HG03520 (cell line): ENCODE results near the gene METTL2A.
A peak's percentile ranks its signal among the peaks of the same experiment; 100 is the strongest.
"Not testable (repeated sequence)": the region's sequence is repeated elsewhere in the genome, so short reads cannot be mapped to it uniquely, and the experiment has no call there.

ENCODE experiments used
- ATAC-seq: cut with Tn5 transposase; IDR thresholded peaks from one replicate; pipeline ENCODE4 v1.9.1; 2021; ENCODE audit warnings: mild to moderate bottlenecking, moderate library complexity; ENCODE audit not compliant: unreplicated experiment

Gene METTL2A

GRCh38 chr17:62423647-62424461 is at the start of gene METTL2A:
TSS of gene METTL2A (plus strand) at chr17:62423897. CDS start at chr17:62423903, 6 bp downstream.
- ATAC-seq, result peak; percentile 88

- no peak for ATAC-seq
Observed at GRCh38 chr17:62380253-62380652, 43.4 kb upstream of the METTL2A start, which contains the start of gene EFCAB3. TSS of gene EFCAB3 (plus strand) at chr17:62380553. CDS start at chr17:62382980, 2,427 bp downstream.

- ATAC-seq, result no peak
Observed at GRCh38 chr17:62381561-62381960, 42.1 kb upstream of the METTL2A start.

GRCh38 chr17:62388856-62389255 is 34.8 kb upstream of the METTL2A start:
- no peak for ATAC-seq

GRCh38 chr17:62392908-62393307 is 30.8 kb upstream of the METTL2A start:
- ATAC-seq, result no peak

GRCh38 chr17:62398891-62399290 is 24.8 kb upstream of the METTL2A start:
- ATAC-seq, result no peak

- no peak for ATAC-seq
Observed at GRCh38 chr17:62405451-62405850, 18.2 kb upstream of the METTL2A start.

- ATAC-seq, result not testable (repeated sequence)
Observed at GRCh38 chr17:62413090-62413489, 10.6 kb upstream of the METTL2A start.

- ATAC-seq, result not testable (repeated sequence)
Observed at GRCh38 chr17:62426214-62426613, 2.5 kb downstream of the METTL2A start.

GRCh38 chr17:62435251-62435650 is 11.6 kb downstream of the METTL2A start:
- not testable (repeated sequence) for ATAC-seq

GRCh38 chr17:62441181-62441580 is 17.5 kb downstream of the METTL2A start:
- not testable (repeated sequence) for ATAC-seq

- ATAC-seq, result no peak
Observed at GRCh38 chr17:62444063-62444462, 20.4 kb downstream of the METTL2A start.

GRCh38 chr17:62445791-62446190 is 22.1 kb downstream of the METTL2A start:
- ATAC-seq, result not testable (repeated sequence)

- ATAC-seq, result not testable (repeated sequence)
Observed at GRCh38 chr17:62452195-62452594, 28.5 kb downstream of the METTL2A start.

- ATAC-seq, result not testable (repeated sequence)
Observed at GRCh38 chr17:62453041-62453440, 29.3 kb downstream of the METTL2A start.

- not testable (repeated sequence) for ATAC-seq
Observed at GRCh38 chr17:62453656-62454055, 30.0 kb downstream of the METTL2A start.

GRCh38 chr17:62454111-62454510 is 30.4 kb downstream of the METTL2A start:
- not testable (repeated sequence) for ATAC-seq

- ATAC-seq, result no peak
Observed at GRCh38 chr17:62456016-62456415, 32.3 kb downstream of the METTL2A start.

- ATAC-seq, result not testable (repeated sequence)
Observed at GRCh38 chr17:62458483-62458882, 34.8 kb downstream of the METTL2A start.

- not testable (repeated sequence) for ATAC-seq
Observed at GRCh38 chr17:62464422-62464821, 40.7 kb downstream of the METTL2A start.

- not testable (repeated sequence) for ATAC-seq
Observed at GRCh38 chr17:62465271-62465670, 41.6 kb downstream of the METTL2A start.

GRCh38 chr17:62470666-62471379 is 47.1 kb downstream of the METTL2A start:
- not testable (repeated sequence) for ATAC-seq
